ENCODE data around the gene ENTPD2. TPM values are rescaled to one million over a fixed set of nuclear protein-coding genes. Genes with fewer than 3 reads are reported as not detected.

The ENTPD2 gene
- total RNA-seq, 2 experiments from 2014 or later = 0.16 TPM; not detected in 1

DNA sequence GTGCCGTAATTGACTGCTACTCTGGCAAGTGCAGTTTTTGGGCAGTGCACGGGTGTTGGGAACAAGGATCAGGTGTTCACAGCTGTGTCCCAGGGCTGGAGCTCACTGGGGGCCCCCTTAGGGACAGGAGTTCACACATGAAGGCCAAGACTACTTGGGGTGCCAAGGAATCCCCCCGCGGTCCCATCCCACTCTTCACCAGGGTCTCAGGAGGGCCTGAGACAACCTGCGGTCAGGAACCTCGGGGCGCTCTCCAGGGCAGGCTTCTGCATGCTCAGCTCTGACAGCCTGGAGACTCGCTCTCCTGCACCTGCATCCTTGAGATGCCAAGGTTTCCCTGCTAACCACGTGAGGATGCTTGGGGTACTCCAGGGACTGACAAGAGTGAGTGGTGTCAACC, 30.7 kb upstream of the ENTPD2 start:
- POLR2A ChIA-PET = interaction anchor here (2.7 kb wide), 1 partner anchor 15 kb away, joined by 11 read pairs; the partner anchor contains the start of gene SAPCD2
- Histone ChIP-seq H3K27ac (ENCODE audit: low read depth, low read length, poor library complexity, severe bottlenecking) (no peak overlapping the region), H4K20me1 (ENCODE audit: insufficient read depth, low read length) (no peaks in the 10 kb centered on the region), H3K9me3 (ENCODE audit: low read length) (no peaks in the 10 kb centered on the region), H3K4me2 (ENCODE audit: low read length) (no peak overlapping the region), H3K4me3 (ENCODE audit: low read depth, low read length, poor library complexity, severe bottlenecking) (no peak overlapping the region), H2AFZ (ENCODE audit: low read length) (no peak overlapping the region), H3K36me3 (ENCODE audit: insufficient read depth, low read length) (no peaks in the 10 kb centered on the region), H3K79me2 (ENCODE audit: insufficient read depth, low read depth, low read length) (peaks cover 6% of the 10 kb centered on the region; the same call in 1 of the 2 replicates), H3K4me1 (ENCODE audit: insufficient read depth, low read length, poor library complexity, severe bottlenecking) (peaks cover 24% of the 10 kb centered on the region), H3K9me2 (ENCODE audit: insufficient read depth, low read length) (no peaks in the 10 kb centered on the region)
- no TSS peak for BruUV-seq (replicated peaks)
- CTCF ChIA-PET (ENCODE audit: unreplicated experiment) = interaction anchor here (0.6 kb wide), 1 partner anchor 50 kb away, joined by 8 read pairs; no protein-coding TSS in a partner anchor
- DNase-seq (ENCODE audit: low spot score) = no peak
- intact Hi-C loops (cut with micrococcal nuclease; ENCODE audit: unreplicated experiment) = no loop called here
- TF ChIP-seq EZH2phosphoT487 (IDR thresholded peaks at IDR 0.05; ENCODE audit: borderline replicate concordance, low read depth, low read length) = no peak
- TF ChIP-seq, protein P1, sequence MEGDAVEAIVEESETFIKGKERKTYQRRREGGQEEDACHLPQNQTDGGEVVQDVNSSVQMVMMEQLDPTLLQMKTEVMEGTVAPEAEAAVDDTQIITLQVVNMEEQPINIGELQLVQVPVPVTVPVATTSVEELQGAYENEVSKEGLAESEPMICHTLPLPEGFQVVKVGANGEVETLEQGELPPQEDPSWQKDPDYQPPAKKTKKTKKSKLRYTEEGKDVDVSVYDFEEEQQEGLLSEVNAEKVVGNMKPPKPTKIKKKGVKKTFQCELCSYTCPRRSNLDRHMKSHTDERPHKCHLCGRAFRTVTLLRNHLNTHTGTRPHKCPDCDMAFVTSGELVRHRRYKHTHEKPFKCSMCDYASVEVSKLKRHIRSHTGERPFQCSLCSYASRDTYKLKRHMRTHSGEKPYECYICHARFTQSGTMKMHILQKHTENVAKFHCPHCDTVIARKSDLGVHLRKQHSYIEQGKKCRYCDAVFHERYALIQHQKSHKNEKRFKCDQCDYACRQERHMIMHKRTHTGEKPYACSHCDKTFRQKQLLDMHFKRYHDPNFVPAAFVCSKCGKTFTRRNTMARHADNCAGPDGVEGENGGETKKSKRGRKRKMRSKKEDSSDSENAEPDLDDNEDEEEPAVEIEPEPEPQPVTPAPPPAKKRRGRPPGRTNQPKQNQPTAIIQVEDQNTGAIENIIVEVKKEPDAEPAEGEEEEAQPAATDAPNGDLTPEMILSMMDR (conservative IDR thresholded peaks at IDR 0.05; ENCODE audit: low read length) = no peak

- no peak for DNase-seq (ENCODE audit: low spot score)
- Histone ChIP-seq H3K9me3 (ENCODE audit: low read length) (no peaks in the 10 kb centered on the region), H3K4me1 (ENCODE audit: insufficient read depth, low read length, poor library complexity, severe bottlenecking) (peaks cover 22% of the 10 kb centered on the region), H3K79me2 (ENCODE audit: insufficient read depth, low read depth, low read length) (peaks cover 6% of the 10 kb centered on the region; the same call in 1 of the 2 replicates), H3K36me3 (ENCODE audit: insufficient read depth, low read length) (no peaks in the 10 kb centered on the region), H3K4me3 (ENCODE audit: low read depth, low read length, poor library complexity, severe bottlenecking) (no peak overlapping the region), H3K4me2 (ENCODE audit: low read length) (no peak overlapping the region), H4K20me1 (ENCODE audit: insufficient read depth, low read length) (no peaks in the 10 kb centered on the region), H3K27ac (ENCODE audit: low read depth, low read length, poor library complexity, severe bottlenecking) (no peak overlapping the region), H2AFZ (ENCODE audit: low read length) (no peak overlapping the region), H3K9me2 (ENCODE audit: insufficient read depth, low read length) (no peaks in the 10 kb centered on the region)
- intact Hi-C loops (cut with micrococcal nuclease; ENCODE audit: unreplicated experiment) = no loop called here
- CTCF ChIA-PET (ENCODE audit: unreplicated experiment) = interaction anchor here (0.6 kb wide), 1 partner anchor 49 kb away, joined by 8 read pairs; no protein-coding TSS in a partner anchor
- no TSS peak for BruUV-seq (replicated peaks)
- POLR2A ChIA-PET = interaction anchor here (2.7 kb wide), 1 partner anchor 14 kb away, joined by 11 read pairs; the partner anchor contains the start of gene SAPCD2
- no peak for TF ChIP-seq EZH2phosphoT487 (IDR thresholded peaks at IDR 0.05; ENCODE audit: borderline replicate concordance, low read depth, low read length)
- TF ChIP-seq, protein P1 (conservative IDR thresholded peaks at IDR 0.05; ENCODE audit: low read length) = no peak
Measured at GRCh38 chr9:137083394-137084004, 29.6 kb upstream of the ENTPD2 start.

DNA sequence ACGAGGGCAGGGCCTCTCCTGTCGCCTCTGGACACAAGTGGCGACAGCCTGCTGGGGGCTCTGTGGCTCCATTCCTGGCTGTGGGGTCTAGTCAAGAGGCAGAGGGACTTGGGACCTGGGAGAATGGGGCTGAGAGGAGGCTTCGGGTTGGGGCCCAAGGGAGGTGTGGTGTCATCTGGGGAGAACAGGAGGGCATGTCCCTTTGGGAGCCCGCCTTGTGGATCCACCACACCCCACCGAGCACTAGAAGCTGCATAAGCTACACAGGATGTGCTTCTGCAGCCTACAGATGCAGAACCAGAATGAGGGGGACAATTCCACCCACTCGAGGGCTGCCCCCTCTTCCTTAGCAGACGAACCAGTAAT, 29.0 kb upstream of the ENTPD2 start:
- Histone ChIP-seq H3K27ac (ENCODE audit: low read depth, low read length, poor library complexity, severe bottlenecking) (no peak overlapping the region), H2AFZ (ENCODE audit: low read length) (no peak overlapping the region), H3K9me3 (ENCODE audit: low read length) (no peaks in the 10 kb centered on the region), H3K4me3 (ENCODE audit: low read depth, low read length, poor library complexity, severe bottlenecking) (no peak overlapping the region), H3K9me2 (ENCODE audit: insufficient read depth, low read length) (no peaks in the 10 kb centered on the region), H3K36me3 (ENCODE audit: insufficient read depth, low read length) (no peaks in the 10 kb centered on the region), H3K4me1 (ENCODE audit: insufficient read depth, low read length, poor library complexity, severe bottlenecking) (peaks cover 22% of the 10 kb centered on the region), H3K4me2 (ENCODE audit: low read length) (no peak overlapping the region), H4K20me1 (ENCODE audit: insufficient read depth, low read length) (no peaks in the 10 kb centered on the region), H3K79me2 (ENCODE audit: insufficient read depth, low read depth, low read length) (peaks cover 4% of the 10 kb centered on the region; the same call in 1 of the 2 replicates)
- ChIA-PET POLR2A (interaction anchor here (2.7 kb wide), 1 partner anchor 13 kb away, joined by 11 read pairs; the partner anchor contains the start of gene SAPCD2), CTCF (ENCODE audit: unreplicated experiment) (no interaction called here)
- BruUV-seq (replicated peaks) = no TSS peak
- no peak for DNase-seq (ENCODE audit: low spot score)
- TF ChIP-seq EZH2phosphoT487 (IDR thresholded peaks at IDR 0.05; ENCODE audit: borderline replicate concordance, low read depth, low read length) = no peak
- intact Hi-C loops (cut with micrococcal nuclease; ENCODE audit: unreplicated experiment) = no loop called here

Data from OCI-LY7 (cell line).